NCI-H2171 treated with DMSO at 0.1 percent for 48 hours (cell line): ENCODE data around the gene TMEM167A.
A peak's percentile ranks its signal among the peaks of the same experiment; 100 is the strongest.

Experiments used
- DNase-seq: peaks from one replicate; lab custom pipeline; 2025; lab: John Stamatoyannopoulos, UW

The TMEM167A gene

GRCh38 chr5:83076742-83077661 lies at the start of gene TMEM167A, which contains the start of gene XRCC4:
Gene TMEM167A, minus strand, starts transcription at chr5:83077394. Its CDS starts 71 bp downstream, at chr5:83077323.
Gene XRCC4, plus strand, starts transcription at chr5:83077547. Its CDS starts 27,373 bp downstream, at chr5:83104920.
- DNase-seq = peak; percentile 93

GRCh38 chr5:83126501-83126900 lies 49.3 kb upstream of the TMEM167A start:
- DNase-seq = no peak

GRCh38 chr5:83125560-83125959 lies 48.4 kb upstream of the TMEM167A start:
- DNase-seq = no peak

GRCh38 chr5:83124593-83124992 lies 47.4 kb upstream of the TMEM167A start:
- no peak for DNase-seq

- no peak for DNase-seq
Observed at GRCh38 chr5:83118976-83119375, 41.8 kb upstream of the TMEM167A start.

DNA sequence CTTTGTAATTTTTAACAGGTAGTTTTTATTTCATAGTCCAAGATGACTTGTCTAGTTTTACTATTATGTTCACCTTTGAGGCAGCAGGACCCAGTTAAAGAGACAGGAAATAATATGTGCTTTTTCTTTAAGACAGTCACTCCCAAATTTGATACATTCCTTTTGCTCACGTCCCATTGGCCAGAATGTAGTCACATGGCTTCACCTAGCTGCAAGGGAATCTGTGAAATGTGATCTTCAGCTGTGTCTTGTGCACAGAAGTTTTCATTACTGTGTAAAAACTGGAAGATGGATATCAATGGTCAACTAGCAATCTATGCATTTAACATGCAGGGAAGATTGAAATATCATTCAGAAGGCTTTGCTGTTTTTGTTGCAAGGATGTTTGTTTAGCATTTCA lies 41.3 kb upstream of the TMEM167A start:
- DNase-seq = no peak

GRCh38 chr5:83115816-83116215 lies 38.6 kb upstream of the TMEM167A start:
- no peak for DNase-seq

DNA sequence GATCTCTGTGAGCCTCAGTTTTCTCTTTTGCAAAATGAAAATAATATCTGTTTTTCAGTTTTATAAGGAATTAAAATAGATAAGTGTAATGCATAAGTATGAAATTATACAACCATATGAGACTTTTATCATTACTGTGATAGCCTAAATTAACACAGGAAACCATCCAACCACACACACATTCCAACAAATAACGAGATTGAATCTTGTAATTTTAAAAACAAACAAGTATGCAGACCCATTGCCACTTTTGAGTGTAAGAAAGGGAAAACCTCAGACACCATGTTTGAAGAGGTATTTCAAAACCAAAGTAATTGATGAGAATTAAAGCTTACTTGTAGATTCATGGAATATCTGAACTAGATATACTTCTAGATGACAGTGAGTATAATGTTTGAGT lies 32.2 kb upstream of the TMEM167A start:
- DNase-seq = no peak

DNA sequence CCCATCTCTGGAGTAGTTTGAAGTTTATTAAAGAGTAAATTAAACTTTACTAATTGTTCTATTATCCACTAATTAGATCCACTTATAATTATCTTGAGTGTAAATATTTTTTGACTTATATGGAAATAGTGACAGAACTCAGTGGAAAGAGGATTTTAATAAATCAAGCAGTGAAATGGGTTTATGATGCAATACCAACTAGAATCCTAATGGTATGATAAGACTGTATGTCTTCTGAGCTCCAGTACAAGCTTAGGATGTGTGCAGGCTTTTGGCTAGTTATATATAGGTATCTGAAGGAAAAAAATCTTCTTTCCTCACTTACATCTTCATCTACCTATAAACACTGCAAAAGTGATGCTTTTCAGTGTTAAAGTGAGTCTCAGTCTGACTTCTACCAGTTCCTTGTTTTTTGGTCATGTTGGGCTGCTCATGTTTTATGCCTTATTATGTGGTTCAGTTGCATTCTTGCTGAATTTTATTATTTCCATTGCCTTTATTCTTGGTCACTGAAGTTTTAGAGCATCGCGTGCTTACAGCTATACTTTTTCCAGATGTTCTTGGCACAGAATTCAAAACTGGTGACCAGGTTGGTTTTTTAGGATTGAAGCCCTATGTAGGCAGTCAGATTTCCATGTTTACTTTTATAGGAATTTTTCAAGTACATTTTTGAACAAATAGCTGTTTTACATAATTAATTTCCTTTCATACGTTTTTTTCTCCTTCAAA lies 30.7 kb upstream of the TMEM167A start:
- no peak for DNase-seq

DNA sequence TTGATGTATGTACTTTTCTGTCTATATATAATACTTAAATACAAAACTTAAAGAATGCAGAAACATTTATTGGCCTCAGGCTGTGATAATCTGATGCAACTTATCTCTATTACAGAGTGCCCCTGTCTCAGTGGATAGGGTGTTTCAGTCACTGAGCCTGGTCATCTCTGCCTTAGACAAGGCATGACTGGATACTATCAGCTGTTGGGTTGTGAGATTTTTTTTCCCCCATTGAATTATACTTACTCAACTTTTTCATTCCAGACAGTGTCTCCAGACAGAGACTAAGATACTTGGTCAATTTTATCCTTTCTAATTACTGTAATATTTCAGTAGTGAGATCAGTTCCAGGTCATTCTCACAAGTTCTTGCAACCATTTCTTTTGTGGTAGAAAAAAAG lies 26.8 kb upstream of the TMEM167A start:
- no peak for DNase-seq

DNA sequence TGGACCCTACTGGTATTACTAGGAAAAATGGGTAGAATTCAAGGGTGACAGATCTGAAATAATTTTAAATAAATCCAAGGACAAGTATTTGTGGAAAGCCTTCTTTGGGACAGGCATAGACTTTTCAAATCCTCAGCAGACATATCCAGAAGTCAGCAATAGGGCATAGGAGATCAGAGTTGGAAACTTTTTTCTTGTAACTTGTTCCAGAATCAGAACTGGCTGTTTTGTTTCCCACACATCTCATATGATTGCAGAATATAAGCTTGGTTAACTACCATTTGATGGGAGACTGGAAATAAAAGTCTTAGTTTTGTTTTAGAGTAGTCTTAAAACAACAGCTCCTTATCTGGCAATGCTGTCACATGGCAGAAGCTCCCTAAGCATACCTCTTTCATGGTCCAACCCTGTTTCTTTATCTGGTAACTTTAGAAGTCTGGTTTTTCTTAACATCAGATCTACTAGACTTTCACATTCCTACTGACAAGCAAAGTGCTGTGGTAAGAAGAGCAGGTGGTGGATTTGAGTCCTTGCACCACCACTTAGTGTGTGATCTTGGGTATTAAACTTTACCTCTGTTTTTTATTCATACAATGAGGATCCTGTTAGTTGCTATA lies 25.3 kb upstream of the TMEM167A start:
- DNase-seq = no peak

GRCh38 chr5:83101514-83101913 lies 24.3 kb upstream of the TMEM167A start:
- no peak for DNase-seq

GRCh38 chr5:83099445-83099844 lies 22.3 kb upstream of the TMEM167A start:
- DNase-seq = no peak

- DNase-seq = no peak
Observed at GRCh38 chr5:83099001-83099400, 21.8 kb upstream of the TMEM167A start.

GRCh38 chr5:83097689-83098231 lies 20.6 kb upstream of the TMEM167A start:
- no peak for DNase-seq

DNA sequence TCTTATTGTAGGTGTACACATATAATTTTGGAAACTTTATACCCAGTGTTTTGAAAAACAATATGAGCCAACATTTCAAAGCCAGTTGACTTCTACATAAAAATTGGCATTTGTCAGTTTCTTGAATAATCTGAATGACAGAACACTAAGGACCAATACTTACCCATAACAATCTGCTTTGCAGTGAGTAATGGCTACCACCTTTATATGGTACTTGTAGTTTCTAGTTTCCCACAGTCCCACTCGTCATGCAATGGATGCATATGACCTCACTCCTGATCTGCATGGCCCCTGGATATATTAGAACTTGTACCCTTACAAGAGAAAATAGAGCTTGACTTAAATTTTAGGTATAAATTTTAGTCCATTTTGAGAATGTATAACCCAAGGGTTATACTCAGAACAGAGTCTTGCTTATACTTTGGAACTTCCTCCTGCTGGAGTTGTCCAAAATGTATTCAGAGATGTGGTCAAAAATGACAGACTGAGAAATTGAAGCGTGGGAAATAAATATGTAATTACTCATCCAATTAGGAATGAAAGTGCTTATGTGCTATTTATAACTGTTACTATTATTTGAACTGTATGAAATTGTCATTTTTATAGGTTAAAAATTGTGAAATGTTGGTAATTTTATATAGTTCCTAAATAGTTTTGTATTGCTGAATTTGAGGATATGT lies 19.6 kb upstream of the TMEM167A start:
- DNase-seq = no peak

- DNase-seq = no peak
Observed at GRCh38 chr5:83095957-83096539, 18.9 kb upstream of the TMEM167A start.

DNA sequence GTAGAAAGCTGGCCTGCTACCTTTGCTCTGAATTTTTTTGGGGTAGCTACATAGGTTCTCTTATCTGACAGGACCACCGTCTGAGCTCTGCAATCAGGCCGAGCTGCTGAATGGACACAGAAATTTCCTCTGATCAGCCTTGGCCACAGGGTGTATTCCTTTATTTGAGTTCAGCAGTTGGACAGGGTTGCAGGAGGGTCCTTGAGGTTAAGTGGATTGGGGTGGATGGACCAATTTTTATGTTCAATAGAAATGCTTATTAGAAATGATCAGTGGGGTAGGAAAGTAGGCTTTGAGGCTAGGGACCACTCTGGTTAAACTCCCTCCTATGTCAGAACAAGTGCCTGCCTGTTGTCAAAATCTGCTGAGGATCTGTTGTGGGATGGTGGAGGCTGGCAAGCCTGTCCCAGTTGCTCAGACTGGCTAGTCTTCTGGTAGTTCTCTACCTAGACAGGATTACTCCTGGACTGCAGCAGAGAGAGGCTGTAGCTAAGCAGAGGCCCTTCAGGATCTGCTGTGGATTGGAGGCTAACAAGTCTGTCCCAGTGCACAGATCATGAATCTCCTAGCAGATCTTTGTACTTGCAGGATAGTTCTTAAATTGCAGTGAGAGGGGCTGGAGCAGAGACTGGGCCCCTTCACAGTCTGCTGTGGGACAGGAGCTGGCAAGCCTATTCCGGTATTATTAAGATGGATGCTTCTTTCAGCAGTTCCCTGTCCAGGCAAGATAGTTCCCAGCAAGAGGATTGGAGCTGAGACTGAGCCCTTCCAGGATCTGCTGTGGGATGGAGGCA lies 18.2 kb upstream of the TMEM167A start:
- DNase-seq = no peak

- no peak for DNase-seq
Observed at GRCh38 chr5:83093692-83094091, 16.5 kb upstream of the TMEM167A start.

GRCh38 chr5:83092619-83093018 lies 15.4 kb upstream of the TMEM167A start:
- no peak for DNase-seq

DNA sequence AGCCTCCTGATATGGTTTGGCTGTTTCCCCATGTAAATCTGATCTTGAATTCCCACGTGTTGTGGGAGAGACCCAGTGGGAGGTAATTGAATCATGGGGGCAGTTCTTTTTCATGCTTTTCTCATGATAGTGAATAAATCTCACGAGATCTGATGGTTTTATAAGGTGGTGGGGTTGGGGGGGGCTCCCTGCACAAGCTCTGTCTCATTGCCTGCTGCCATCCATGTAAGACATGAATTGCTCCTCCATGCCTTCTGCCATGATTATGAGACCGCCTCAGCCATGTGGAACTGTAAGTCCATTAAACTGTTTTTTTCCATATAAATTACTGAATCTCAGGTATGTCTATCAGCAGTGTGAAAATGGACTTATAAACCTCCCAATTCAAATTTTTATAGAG lies 13.0 kb upstream of the TMEM167A start:
- no peak for DNase-seq
